Nephron progenitor cell (in vitro differentiated cells): ENCODE measurements around the gene ELOVL2.
"Not testable (repeated sequence)": the region's sequence is repeated elsewhere in the genome, so short reads cannot be mapped to it uniquely, and the experiment has no call there.

Experiments
- DNase-seq: peaks from one replicate; pipeline ENCODE4 v3.0.0; 2021
- H3K27ac Mint-ChIP-seq: 2 replicates; pipeline ENCODE4 v1.8.0; 2021; ENCODE audit warnings: mild to moderate bottlenecking, moderate library complexity, mixed read lengths
- H3K27me3 Mint-ChIP-seq: 2 replicates; pipeline ENCODE4 v1.8.0; 2021; ENCODE audit warnings: mild to moderate bottlenecking, low read depth, mixed read lengths; ENCODE audit not compliant: poor library complexity
- H3K36me3 Mint-ChIP-seq: 2 replicates; pipeline ENCODE4 v1.8.0; 2021; ENCODE audit warnings: low read depth, mixed read lengths
- H3K4me1 Mint-ChIP-seq: 2 replicates; pipeline ENCODE4 v1.8.0; 2021; ENCODE audit warnings: mixed read lengths
- H3K4me3 Mint-ChIP-seq: 2 replicates; pipeline ENCODE4 v1.8.0; 2021; ENCODE audit warnings: mild to moderate bottlenecking, moderate library complexity, mixed read lengths
- H3K9me3 Mint-ChIP-seq: 2 replicates; pipeline ENCODE4 v1.8.0; 2021; ENCODE audit warnings: mild to moderate bottlenecking, moderate library complexity, mixed read lengths
- TF ChIP-seq, protein P1 (sequence below): fragments of 200-600 bp; sonication (generic); IDR thresholded peaks from 2 replicates; pipeline ENCODE4 v1.5.0; 2021; ENCODE audit warnings: antibody characterized with exemption

Gene ELOVL2

DNA sequence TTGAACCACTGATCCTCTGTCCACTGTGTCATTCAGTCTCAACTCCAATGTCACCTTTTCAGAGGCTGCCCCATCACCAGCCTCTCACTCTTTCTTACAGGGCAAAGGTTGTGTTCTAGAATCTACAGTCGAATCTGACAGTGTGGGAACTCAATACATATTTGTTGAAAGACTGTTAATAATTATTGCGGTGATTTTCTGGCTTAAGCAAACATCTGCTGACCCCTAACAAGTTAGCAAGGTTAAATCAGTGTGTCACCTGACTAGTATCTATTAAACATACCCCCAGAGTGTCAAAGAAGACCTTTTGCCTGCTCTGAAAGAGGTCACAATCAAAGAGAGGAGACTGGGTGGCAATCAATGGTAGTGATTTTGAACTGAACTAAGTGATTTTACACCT is 41.9 kb downstream of the ELOVL2 start:
- Mint-ChIP-seq H3K27me3 (peaks cover 7% of the 10 kb centered on the region), H3K36me3 (peaks cover 22% of the 10 kb centered on the region), H3K9me3 (no peaks in the 10 kb centered on the region), H3K4me3 (no peak overlapping the region), H3K4me1 (no peaks in the 10 kb centered on the region), H3K27ac (no peak overlapping the region)
- no peak for DNase-seq
- TF ChIP-seq, protein P1, sequence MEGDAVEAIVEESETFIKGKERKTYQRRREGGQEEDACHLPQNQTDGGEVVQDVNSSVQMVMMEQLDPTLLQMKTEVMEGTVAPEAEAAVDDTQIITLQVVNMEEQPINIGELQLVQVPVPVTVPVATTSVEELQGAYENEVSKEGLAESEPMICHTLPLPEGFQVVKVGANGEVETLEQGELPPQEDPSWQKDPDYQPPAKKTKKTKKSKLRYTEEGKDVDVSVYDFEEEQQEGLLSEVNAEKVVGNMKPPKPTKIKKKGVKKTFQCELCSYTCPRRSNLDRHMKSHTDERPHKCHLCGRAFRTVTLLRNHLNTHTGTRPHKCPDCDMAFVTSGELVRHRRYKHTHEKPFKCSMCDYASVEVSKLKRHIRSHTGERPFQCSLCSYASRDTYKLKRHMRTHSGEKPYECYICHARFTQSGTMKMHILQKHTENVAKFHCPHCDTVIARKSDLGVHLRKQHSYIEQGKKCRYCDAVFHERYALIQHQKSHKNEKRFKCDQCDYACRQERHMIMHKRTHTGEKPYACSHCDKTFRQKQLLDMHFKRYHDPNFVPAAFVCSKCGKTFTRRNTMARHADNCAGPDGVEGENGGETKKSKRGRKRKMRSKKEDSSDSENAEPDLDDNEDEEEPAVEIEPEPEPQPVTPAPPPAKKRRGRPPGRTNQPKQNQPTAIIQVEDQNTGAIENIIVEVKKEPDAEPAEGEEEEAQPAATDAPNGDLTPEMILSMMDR, result no peak

DNA sequence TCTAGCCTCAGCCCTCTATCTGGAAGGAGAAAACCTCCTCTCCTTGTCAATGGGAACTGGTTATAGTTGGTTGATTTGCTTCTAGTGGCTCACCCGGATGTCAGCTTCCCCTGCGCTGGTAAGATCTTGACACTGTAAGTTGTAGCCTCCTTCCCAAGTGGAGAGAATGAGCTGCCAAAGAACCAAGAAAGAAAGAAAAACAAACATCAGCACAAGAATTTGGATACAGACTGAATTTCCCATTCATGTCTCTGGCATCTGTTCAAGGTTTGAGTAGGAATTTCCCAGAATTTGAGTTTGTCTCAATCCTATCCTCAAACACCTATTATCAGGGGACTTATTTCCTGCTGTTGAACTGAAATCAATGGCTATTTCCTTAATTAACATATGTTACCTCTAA is 44.1 kb downstream of the ELOVL2 start:
- TF ChIP-seq, protein P1, result no peak
- Mint-ChIP-seq H3K27me3 (peaks cover 7% of the 10 kb centered on the region), H3K4me1 (no peaks in the 10 kb centered on the region), H3K27ac (no peak overlapping the region), H3K9me3 (no peaks in the 10 kb centered on the region), H3K4me3 (no peak overlapping the region), H3K36me3 (peaks cover 27% of the 10 kb centered on the region)
- no peak for DNase-seq

- peaks cover 3% of the 10 kb centered on the region for H3K27me3 Mint-ChIP-seq
- no peak for DNase-seq
- H3K9me3 Mint-ChIP-seq, result no peaks in the 10 kb centered on the region
- no peaks in the 10 kb centered on the region for H3K4me1 Mint-ChIP-seq
- no peak overlapping the region for H3K27ac Mint-ChIP-seq
- TF ChIP-seq, protein P1, result no peak
- H3K4me3 Mint-ChIP-seq, result no peak overlapping the region
- H3K36me3 Mint-ChIP-seq, result peaks cover 28% of the 10 kb centered on the region
Observed at GRCh38 chr6:10995114-10995707, 48.9 kb downstream of the ELOVL2 start.

DNA sequence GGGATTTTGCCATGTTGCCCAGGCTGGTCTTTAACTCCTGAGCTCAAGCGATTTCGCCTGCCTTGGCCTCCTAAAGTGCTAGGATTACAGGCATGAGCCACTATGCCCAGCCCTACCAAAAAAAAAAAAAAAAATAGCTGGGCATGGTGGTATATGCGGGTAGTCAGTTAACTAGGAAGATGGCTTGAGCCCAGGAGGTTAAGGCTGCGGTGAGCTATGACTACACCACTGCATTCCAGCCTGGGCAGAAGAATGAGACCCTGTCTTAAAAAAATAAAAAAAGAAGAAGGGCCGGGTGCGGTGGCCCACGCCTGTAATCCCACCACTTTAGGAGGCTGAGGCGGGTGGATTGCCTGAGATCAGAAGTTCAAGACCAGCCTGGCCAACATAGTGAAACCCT is 50.2 kb downstream of the ELOVL2 start:
- TF ChIP-seq, protein P1, result no peak
- peaks cover 3% of the 10 kb centered on the region for H3K27me3 Mint-ChIP-seq
- H3K36me3 Mint-ChIP-seq, result peaks cover 25% of the 10 kb centered on the region
- DNase-seq, result no peak
- H3K9me3 Mint-ChIP-seq, result no peaks in the 10 kb centered on the region
- H3K4me3 Mint-ChIP-seq, result no peak overlapping the region
- H3K27ac Mint-ChIP-seq, result no peak overlapping the region
- H3K4me1 Mint-ChIP-seq, result no peaks in the 10 kb centered on the region

DNA sequence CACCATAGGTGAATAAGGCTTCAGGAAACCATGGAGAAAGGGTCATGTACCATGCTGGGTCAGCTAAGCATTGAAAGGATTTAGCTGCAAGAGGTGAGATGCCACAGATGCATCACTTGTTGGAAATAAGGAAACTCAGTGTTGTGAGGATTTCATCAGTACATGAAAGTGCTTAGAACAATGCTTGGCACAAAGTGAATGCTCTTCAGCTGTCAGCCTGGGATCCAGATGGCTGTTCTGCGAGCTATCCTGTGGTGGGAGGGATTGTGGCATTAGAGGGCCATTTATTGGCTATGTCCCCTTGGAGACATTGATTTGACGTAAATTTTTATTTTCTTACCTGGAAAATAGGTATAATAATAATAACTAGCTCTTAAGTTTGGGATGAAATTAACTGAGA is 53.0 kb downstream of the ELOVL2 start:
- Mint-ChIP-seq H3K27ac (no peak overlapping the region), H3K4me3 (no peak overlapping the region), H3K27me3 (no peaks in the 10 kb centered on the region), H3K9me3 (peaks cover 10% of the 10 kb centered on the region), H3K4me1 (no peaks in the 10 kb centered on the region), H3K36me3 (peaks cover 34% of the 10 kb centered on the region)
- TF ChIP-seq, protein P1, result no peak
- no peak for DNase-seq

GRCh38 chr6:10989587-10989986 is 54.5 kb downstream of the ELOVL2 start:
- TF ChIP-seq, protein P1, result no peak
- no peak overlapping the region for H3K4me3 Mint-ChIP-seq
- H3K36me3 Mint-ChIP-seq, result peaks cover 31% of the 10 kb centered on the region
- H3K27me3 Mint-ChIP-seq, result no peaks in the 10 kb centered on the region
- H3K27ac Mint-ChIP-seq, result no peak overlapping the region
- no peak for DNase-seq
- H3K4me1 Mint-ChIP-seq, result no peaks in the 10 kb centered on the region
- peaks cover 20% of the 10 kb centered on the region for H3K9me3 Mint-ChIP-seq

GRCh38 chr6:10984959-10985358 is 59.1 kb downstream of the ELOVL2 start:
- not testable (repeated sequence) for H3K4me3 Mint-ChIP-seq, H3K4me1 Mint-ChIP-seq, DNase-seq, H3K27ac Mint-ChIP-seq, H3K27me3 Mint-ChIP-seq
- H3K36me3 Mint-ChIP-seq, result peaks cover 35% of the 10 kb centered on the region
- H3K9me3 Mint-ChIP-seq, result peaks cover 23% of the 10 kb centered on the region
